GM18870 (cell line): ENCODE results near the gene COX8C.
"Not testable (repeated sequence)": the region's sequence is repeated elsewhere in the genome, so short reads cannot be mapped to it uniquely, and the experiment has no call there.

ENCODE experiments used
- ATAC-seq: cut with Tn5 transposase; IDR thresholded peaks from one replicate; pipeline ENCODE4 v1.9.1; 2021; ENCODE audit warnings: moderate library complexity; ENCODE audit not compliant: unreplicated experiment

COX8C gene

DNA sequence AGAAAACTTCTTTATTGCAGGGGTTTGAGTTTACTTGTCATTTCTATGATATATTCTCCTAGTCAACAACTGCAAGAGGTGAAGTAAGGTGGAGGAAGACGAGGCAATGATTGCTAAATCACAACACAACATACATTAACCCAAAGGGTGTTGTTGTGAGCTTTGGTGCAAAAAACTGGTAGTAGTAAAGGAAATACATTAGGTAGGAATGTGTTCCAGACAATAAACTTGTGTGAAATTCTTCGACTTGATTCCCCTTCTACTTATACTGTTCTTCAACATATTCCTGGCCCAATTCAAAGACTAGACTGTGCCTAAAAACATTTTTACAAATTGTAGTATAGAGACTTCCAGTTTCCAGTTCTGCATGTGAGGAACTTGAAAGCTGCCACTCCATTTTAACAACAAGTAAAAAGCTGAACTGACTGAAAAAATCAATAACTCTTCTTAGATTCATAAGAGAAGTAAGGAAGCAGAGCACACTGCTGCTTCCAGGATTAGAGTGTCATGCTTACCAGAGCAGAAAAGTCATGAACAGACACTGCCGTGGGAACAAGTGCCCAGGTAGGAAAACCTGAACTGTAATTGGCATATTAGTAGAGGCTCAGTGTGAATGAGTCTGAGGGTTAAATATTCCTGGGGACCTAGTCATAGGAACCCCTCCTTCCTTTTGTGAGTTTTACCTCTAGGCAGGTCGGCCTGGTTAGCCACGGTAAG is 22.2 kb downstream of the COX8C start:
- ATAC-seq, result no peak

- peak; percentile 70 for ATAC-seq
Observed at GRCh38 chr14:93369713-93370266, 22.8 kb downstream of the COX8C start.

GRCh38 chr14:93375673-93376156 is 28.7 kb downstream of the COX8C start:
- peak; percentile 91 for ATAC-seq

GRCh38 chr14:93379831-93380230 is 32.8 kb downstream of the COX8C start:
- no peak for ATAC-seq

GRCh38 chr14:93381644-93382043 is 34.7 kb downstream of the COX8C start:
- ATAC-seq, result no peak

DNA sequence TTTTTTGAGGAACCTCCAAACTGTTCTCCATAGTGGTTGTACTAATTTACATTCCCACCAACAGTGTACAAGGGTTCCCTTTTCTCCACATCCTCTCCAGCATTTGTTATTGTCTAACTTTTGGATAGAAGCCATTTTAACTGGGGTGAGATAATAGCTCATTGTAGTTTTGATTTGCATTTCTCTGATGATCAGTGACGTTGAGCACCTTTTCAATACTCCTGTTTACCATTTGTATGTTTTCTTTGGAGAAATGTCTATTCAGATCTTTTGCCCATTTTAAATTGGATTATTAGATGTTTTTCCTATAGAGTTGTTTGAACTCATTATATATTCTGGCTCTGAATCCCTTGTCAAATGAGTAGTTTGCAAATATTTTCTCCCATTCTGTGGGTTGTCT is 37.3 kb downstream of the COX8C start:
- not testable (repeated sequence) for ATAC-seq

DNA sequence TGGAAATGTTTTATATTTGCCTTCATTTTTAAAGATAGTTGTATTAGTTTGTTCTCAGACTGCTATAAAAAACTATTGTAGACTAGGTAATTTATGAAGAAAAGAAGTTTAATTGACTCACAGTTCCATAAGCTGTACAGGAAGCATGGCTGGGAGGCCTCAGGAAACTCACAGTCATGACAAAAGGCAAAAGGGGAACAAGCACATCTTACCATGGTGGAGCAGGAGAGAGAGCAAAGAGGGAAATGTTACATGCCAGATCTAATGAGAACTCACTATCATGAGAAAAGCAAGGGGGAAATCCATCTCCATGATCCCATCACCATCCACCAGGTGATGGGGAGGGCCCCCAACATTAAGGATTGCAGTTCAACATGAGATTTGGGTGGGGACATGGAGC is 48.2 kb downstream of the COX8C start:
- no peak for ATAC-seq

- no peak for ATAC-seq
Observed at GRCh38 chr14:93396456-93396855, 49.5 kb downstream of the COX8C start.
